Fibroblast of villous mesenchyme (primary cell): ENCODE measurements around the gene TBP. TPM values are rescaled to one million over a fixed set of nuclear protein-coding genes. Genes with fewer than 3 reads are reported as not detected.

Source experiments
- DNase-seq: peaks from one replicate; pipeline ENCODE4 v3.0.0-alpha.2; 2010; ENCODE audit warnings: low read depth
- H3K4me3 ChIP-seq: 2 replicates; pipeline ENCODE4 v1.5.1; 2011; ENCODE audit warnings: low read depth, mild to moderate bottlenecking, low read length
- CTCF ChIP-seq: IDR thresholded peaks from 2 replicates; pipeline ENCODE4 v1.5.1; 2012; ENCODE audit warnings: low read depth, mild to moderate bottlenecking, low read length; ENCODE audit not compliant: insufficient read depth
- total RNA-seq: library from RNA; depleted of rRNA; stranded (reverse); fragments of >200 nt; gene quantifications from 2 replicates; pipeline ENCODE4 v1.2.3, GENCODE V29; 2012

The TBP gene
- total RNA-seq, 1 donor, result 13.0 TPM

DNA sequence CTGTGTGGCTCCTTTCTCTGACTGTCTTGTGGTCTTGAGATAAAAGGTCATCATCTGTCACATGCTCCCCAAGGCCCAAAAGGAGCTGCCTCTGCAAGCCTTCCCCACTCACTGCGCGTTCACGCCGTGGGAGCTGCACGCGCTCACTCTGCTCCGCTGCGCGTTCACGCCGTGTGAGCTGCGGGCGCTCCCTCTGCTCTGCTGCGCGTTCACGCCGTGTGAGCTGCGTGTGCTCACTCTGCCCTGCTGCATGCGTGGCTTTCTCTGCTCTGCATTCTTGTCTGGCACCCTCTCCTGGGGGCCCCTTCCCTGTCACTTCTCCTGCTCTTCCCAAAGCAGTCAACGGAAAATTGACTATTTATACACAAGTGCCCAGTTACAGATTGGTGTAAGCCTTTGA, 43.5 kb upstream of the TBP start:
- no peak for DNase-seq
- TF ChIP-seq CTCF, result no peak
- H3K4me3 ChIP-seq, result no peak overlapping the region

DNA sequence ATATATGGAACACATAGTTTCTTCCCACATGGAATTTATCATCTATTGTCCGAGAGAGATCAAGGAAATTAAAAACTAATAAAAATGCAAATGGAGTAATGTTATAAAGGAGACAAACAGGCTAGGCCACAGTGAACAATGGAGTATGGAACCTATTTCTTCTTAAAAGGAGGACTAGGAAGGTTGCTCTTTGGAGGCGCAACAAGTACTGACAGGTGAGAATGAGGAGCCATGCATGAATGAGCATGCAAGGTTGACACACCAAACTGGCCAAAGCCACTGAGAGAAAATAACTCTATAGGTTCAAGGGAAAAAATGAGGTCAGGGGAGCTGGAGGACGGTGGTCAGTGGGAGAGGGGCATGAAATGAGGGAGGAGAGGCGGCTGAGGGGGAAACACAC, 41.9 kb upstream of the TBP start:
- TF ChIP-seq CTCF, result no peak
- no peak overlapping the region for H3K4me3 ChIP-seq
- DNase-seq, result no peak

DNA sequence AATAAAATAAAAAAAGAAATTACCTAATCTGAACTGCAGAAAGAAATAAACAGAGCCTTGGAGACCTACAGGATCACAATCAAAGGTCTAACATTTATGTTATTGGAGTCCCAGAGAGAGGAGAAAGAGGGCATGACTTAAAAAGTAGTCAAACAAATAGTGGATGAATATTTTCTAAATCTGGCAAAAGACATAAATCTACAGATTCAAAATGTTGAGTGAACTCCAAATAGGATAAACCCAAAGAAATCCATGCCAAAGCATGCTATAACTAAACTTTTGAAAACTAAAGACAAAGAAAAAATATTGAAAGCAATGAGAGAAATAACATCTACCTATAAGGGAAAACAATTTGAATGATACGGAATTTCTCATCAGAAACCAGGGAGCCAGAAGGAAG, 39.3 kb upstream of the TBP start:
- no peak overlapping the region for H3K4me3 ChIP-seq
- no peak for DNase-seq
- TF ChIP-seq CTCF, result no peak

- H3K4me3 ChIP-seq, result no peak overlapping the region
- TF ChIP-seq CTCF, result peak; percentile 95
- DNase-seq, result peak; percentile 78
Measured at GRCh38 chr6:170516783-170517616, 37.2 kb upstream of the TBP start.

DNA sequence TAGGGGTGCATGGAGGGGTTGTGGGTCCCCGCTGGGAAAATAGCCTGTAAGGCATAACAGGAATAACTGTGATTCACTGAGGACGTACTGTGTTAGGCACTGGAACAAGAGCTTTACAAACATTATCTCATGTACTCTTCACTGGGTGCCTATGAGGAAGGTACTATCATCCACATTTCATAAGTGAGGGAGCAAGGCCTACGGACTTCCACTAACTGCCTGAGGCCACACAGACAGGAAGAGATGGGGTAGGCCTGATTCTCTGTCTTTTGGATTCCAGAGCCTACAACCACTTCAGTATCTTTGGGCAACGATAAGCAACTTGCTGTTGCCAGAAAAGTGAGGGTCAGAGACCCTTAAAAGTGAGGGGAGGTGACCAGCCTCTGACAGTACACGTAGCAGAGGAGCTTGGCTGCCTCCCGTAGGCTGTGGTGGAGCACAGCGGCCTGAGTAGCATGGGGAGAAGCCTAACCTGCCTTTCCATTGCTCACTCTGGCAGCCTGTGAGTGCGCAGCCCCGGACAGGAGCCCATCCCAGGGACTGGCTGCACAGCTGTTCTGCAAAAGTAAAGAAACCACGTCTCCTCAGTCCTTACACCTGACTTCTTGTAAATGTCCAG, 31.5 kb upstream of the TBP start:
- TF ChIP-seq CTCF, result peak; percentile 41
- no peak overlapping the region for H3K4me3 ChIP-seq
- DNase-seq, result no peak

DNA sequence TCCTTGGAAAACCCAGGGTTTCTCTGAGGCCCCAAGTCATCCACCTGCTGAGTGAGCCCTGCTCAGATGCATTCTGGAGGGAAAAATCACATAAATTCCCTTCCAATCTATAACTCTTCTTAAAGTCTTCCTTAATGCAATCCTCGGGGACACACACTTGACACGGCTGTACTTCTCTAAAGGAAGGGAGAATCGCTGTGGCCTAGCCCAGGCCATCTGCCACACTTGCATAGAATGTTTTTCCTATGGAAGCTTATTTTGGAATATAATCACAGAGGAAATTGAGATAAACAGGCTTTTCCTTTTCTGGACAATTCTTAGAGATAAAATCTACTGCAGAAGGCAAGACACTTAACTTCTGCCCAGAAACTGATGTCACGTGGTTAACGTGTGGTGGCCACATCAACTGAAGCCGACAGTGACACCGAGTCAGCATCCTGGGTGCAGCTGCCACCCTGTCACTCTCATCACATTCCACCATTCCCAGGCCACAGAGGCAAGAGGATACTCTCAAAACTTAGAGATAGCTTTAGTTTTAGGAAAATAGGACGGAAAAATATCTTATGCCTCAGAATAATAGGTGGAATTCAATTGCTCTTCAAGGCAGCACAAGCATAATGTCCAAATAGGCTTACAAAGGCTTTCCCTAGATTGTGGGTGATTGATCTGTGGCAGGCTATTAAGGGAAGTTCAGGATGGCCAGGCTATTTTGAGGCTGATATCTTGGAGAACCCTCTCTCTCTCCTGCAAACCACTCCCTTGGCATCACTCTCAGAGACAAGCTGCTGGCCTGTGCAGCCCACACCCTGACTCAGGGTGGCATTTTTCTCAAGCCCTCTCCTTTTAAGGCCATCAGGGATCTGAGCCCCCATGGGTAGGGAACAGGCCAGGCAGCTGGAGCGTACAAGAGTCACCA, 30.7 kb upstream of the TBP start:
- TF ChIP-seq CTCF, result no peak
- DNase-seq, result no peak
- H3K4me3 ChIP-seq, result no peak overlapping the region
